ENCODE measurements around the gene CCDC86.

Gene CCDC86

GRCh38 chr11:60870733-60871377 is 28.9 kb downstream of the CCDC86 start:
- no peak for DNase-seq

GRCh38 chr11:60871378-60872061 is 29.6 kb downstream of the CCDC86 start:
- DNase-seq: no peak

GRCh38 chr11:60872124-60872960 is 30.4 kb downstream of the CCDC86 start:
- DNase-seq: no peak

GRCh38 chr11:60872961-60873524 is 31.1 kb downstream of the CCDC86 start:
- DNase-seq: no peak

GRCh38 chr11:60873533-60873932 is 31.6 kb downstream of the CCDC86 start:
- peak; percentile 24 for DNase-seq

GRCh38 chr11:60874421-60875365 is 32.8 kb downstream of the CCDC86 start:
- DNase-seq: no peak

- DNase-seq: no peak
These were observed 33.7 kb downstream of the CCDC86 start for GRCh38 chr11:60875366-60876167.

GRCh38 chr11:60876168-60876485 is 34.2 kb downstream of the CCDC86 start:
- DNase-seq: no peak

- DNase-seq: no peak
These were observed 36.6 kb downstream of the CCDC86 start for GRCh38 chr11:60878245-60879101.

- DNase-seq: no peak
These were observed 37.2 kb downstream of the CCDC86 start for GRCh38 chr11:60879104-60879503.

GRCh38 chr11:60879971-60880588 is 38.2 kb downstream of the CCDC86 start:
- DNase-seq: no peak

GRCh38 chr11:60880643-60881282 is 38.9 kb downstream of the CCDC86 start:
- DNase-seq: no peak

- DNase-seq: peak; percentile 71
These were observed 45.6 kb downstream of the CCDC86 start for GRCh38 chr11:60887556-60887955.

GRCh38 chr11:60889869-60890311 is 48.0 kb downstream of the CCDC86 start:
- no peak for DNase-seq

GRCh38 chr11:60890696-60891095 is 48.8 kb downstream of the CCDC86 start:
- DNase-seq: no peak

GRCh38 chr11:60891103-60891741 is 49.3 kb downstream of the CCDC86 start:
- no peak for DNase-seq

- no peak for DNase-seq
These were observed 53.8 kb downstream of the CCDC86 start for GRCh38 chr11:60895687-60896086.

GRCh38 chr11:60897496-60897895 is 55.6 kb downstream of the CCDC86 start:
- no peak for DNase-seq
